IPS DF 4.7 (cell line): ENCODE measurements around the gene CILP2.

Source experiments
- DNase-seq: peaks from one replicate; pipeline ENCODE4 v3.0.0-alpha.2; 2013; ENCODE audit warnings: low spot score; ENCODE audit errors: extremely low read depth

CILP2 gene

GRCh38 chr19:19505669-19506326, 32.3 kb upstream of the CILP2 start:
- DNase-seq: no peak

GRCh38 chr19:19506592-19506991, 31.5 kb upstream of the CILP2 start:
- no peak for DNase-seq

GRCh38 chr19:19507354-19507753, 30.7 kb upstream of the CILP2 start:
- DNase-seq: no peak

DNA sequence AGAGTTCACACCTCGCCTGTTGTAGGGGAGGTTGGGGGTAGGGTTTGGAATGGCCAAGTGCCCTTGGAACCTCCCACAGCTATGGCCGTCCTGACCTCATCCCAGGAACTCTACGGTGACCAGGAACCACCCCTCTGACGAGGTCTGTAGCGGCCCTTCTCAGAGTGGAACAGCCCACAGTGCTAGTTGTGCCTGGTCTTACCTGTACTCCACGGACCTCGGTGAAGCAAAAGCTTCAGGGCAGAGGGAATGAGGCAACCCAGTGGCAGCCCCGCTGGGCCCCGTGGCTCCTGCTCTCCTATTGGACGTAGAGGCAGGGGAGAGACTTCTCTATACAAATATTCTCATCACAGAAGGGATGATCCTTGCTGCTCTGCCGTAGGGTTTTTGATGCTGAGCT, 29.8 kb upstream of the CILP2 start:
- DNase-seq: no peak

DNA sequence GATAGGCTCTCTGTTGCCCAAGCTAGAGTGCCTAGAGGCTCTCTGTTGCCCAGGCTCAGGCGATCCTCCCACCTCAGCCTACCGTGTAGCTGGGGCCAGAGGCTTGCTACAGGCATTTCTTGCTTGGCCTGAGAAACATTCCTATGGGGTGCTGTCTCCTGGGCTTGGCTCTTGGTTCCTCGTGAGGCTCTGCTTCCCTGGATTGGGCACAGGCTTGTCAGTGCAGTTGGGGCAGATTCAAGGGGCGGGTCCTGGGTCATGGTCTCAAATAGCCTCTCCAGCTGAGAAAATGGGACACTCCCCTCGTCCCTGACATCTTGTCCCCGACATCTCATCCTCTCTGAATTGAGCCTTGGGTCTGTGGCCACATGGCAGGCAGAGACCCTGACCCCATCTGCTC, 27.6 kb upstream of the CILP2 start:
- DNase-seq: no peak

DNA sequence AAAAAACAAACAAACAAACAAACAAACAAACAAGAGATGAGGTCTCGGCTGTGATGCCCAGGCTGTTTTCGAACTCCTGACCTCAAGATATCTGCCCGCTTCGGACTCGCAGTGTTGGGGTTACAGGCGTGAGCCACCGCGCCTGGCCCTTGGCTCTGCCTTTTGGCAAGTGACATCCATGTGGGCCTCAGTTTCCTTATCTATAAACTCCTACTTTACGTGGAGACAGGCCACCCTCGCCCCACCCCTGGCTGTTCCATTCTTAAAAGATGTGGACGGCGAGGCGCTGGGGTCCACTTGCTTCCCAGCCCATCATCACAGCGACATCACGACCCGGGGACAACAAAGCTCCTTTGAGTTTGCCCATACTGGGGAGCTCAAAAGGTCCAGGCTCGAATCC, 24.4 kb upstream of the CILP2 start:
- no peak for DNase-seq

- DNase-seq: no peak
These were observed 23.8 kb upstream of the CILP2 start for GRCh38 chr19:19514215-19514657.

DNA sequence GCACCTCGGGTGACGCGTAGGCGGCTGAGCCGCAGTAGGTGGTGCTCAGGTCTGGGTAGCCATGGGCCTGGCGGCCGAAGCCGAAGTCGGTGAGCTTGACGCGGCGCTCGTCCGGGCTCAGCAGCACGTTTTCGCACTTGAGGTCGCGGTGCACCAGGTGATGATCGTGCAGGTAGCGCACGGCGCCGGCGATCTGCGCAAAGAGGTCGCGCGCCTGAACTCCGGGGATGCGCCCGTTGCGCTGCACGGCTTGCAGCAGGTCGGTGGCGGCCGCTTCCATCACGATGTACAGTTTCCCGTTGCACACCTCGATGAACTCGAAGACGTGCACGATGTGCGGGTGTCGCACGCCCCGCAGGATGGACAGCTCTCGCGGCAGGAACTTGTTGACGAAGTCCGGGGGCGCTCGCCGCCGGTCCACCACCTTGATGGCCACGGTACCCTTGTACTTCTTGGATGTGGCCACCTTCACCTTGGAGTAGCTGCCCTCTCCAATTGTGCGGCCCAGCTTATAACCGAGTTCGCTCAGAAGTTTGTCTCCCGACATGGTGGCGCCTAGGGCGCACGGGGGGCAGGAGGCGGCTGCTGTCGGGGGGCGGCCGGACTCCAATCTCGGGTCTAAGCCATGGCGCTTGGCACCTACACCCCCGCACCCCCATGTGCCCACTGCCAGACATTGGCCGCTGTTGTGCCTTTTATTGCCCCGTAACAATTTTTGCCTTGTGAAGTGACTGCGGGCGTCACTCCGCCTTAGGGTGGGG, 23.0 kb upstream of the CILP2 start, which contains the start of gene TSSK6:
TSSK6 (minus strand) TSS at position 668 of the 761 bp plus-strand sequence; CDS start at position 547, 121 bp downstream.
- no peak for DNase-seq

GRCh38 chr19:19515642-19516519, 22.2 kb upstream of the CILP2 start, which contains the start of gene NDUFA13:
Gene NDUFA13, plus strand, starts transcription at chr19:19516225. Its CDS starts 14 bp downstream, at chr19:19516239.
- peak; percentile 85 for DNase-seq

- no peak for DNase-seq
These were observed 20.8 kb upstream of the CILP2 start for GRCh38 chr19:19517235-19517619.

DNA sequence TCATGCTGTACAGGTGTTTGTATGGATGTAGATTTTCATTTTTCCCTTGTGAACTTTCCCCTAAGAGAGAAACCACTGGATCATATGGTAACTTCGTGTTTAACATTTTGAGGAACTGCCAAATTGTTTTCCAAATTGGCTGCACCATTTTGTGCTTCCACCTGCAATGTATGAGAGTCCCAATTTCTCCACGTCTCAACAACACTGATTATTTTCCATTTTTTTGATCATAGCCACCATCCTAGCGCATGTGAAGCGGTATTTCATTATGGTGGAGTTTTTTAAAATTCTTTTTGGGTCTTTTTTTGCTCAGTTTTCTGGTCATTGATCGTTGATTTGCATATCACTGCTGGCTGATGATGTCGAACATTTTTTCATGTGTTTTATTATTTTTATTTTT, 17.1 kb upstream of the CILP2 start:
- DNase-seq: no peak

DNA sequence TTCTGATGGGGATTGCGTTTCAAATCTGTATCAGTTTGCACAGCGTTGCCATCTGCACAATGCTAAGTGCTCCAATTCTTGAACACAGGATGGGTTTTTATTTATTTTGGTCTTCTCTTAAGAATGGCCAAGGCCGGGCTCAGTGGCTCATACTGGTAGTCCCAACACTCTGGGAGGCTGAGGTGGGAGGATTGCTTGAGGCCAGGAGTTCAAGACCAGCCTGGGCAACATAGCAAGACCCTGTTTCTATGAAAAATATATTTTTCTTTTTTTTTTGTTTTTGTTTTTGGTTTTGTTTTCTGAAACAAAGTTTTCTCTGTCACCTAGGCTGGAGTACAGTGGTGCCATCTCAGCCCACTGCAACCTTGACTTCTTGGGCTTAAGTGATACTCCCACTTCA, 14.9 kb upstream of the CILP2 start:
- DNase-seq: no peak

DNA sequence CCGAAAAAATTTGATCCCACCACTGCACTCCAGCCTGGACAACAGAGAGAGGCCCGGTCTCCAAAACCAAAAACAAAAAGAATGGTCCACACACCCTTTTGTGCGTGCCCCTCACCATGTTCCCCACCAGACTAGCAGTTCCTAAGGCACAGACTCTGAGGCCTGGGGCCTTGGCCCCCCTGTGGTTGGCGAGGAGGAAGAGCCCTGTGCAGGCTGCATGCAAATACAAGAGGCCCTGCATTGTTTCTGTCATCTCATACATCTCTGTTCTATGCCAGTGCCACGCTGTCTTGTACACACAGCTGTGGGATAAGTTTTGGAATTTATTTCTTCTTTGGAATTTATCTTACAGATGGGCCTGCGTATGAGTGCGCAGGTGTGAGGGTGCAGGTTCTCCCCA, 14.0 kb upstream of the CILP2 start:
- DNase-seq: no peak

DNA sequence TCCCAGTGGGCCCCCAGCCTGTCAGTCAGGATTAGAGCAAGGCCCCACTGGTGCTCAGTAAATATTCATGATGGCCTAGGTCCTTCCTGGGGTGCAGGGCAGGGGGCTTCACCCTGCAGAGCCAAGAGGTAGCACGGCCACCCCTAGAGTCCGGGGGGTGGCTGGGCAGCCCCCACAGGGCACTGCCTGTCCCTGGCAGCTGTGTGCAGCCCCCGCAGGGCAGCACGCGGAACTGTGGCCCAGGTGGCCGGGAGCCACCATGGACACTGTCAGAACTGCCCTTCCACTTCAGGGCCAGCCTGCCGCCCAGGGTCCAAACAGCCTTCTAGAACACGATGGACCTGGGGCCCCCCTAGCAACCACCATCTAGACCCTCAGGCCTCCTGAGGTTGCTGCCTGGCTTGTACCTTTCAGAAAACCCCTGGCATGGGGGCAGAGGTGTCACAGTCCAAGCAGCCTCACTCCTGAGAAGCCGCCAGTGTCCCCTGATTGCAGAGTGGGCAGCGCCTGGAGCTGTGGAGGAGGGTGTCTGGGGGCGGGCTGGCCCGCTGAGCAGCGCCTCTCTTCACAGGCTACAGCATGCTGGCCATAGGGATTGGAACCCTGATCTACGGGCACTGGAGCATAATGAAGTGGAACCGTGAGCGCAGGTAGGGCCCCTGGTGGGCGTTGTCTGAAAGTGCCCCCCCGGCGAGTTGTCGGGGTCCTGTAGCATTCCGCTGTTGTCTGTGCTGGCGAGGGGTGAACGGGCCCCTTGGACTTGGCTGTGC, 12.3 kb upstream of the CILP2 start:
- DNase-seq: no peak

- DNase-seq: no peak
These were observed 11.3 kb upstream of the CILP2 start for GRCh38 chr19:19526581-19527370.

DNA sequence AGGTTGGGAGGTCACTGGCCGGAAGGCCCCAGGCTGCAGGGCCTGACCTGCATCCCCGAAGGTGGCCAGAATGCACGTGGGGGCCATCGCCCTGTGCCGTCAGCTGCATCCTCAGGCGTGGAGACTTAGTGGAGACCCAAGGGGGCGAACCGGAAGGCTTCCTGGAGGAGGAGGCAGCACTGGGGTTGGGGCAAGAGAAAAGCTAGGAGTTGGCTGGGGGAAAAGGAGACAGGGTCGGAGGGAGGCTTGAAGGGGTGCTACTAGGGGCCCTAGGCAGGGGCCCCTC, 10.8 kb upstream of the CILP2 start:
- no peak for DNase-seq

DNA sequence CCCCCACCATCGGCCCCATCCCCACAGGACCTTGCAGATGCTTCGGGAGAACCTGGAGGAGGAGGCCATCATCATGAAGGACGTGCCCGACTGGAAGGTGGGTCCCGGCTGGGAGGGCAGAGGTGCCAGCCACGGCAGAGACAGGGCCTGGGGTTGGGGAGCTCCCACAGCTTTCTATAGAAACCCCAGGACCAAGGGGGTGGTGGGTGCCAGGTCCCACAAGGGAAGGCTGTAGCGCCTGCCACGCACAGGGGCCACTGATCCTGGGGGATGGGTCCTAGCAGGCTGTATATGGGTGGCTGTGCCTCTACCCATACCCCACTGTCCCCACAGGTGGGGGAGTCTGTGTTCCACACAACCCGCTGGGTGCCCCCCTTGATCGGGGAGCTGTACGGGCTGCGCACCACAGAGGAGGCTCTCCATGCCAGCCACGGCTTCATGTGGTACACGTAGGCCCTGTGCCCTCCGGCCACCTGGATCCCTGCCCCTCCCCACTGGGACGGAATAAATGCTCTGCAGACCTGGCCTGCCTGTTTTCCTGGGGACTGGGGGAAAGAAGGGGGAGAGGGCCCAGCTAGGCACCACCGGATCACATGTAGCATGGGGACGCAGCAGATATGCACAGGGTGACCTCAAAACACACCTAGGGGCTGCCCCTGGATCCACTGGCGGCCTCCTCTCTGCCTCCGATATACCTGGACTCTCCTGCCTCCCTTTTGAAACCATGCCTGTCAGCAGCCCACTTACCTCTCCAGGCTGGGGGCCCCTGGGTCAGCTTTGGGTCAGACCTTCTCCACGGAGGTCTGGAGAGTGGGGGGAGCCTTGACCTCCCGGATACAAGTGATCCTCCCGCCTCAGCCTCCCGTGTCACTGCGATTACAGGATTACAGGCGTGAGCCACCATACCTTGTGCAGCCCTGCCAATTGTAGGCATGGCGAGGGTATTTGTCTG, 10.1 kb upstream of the CILP2 start:
- DNase-seq: no peak

DNA sequence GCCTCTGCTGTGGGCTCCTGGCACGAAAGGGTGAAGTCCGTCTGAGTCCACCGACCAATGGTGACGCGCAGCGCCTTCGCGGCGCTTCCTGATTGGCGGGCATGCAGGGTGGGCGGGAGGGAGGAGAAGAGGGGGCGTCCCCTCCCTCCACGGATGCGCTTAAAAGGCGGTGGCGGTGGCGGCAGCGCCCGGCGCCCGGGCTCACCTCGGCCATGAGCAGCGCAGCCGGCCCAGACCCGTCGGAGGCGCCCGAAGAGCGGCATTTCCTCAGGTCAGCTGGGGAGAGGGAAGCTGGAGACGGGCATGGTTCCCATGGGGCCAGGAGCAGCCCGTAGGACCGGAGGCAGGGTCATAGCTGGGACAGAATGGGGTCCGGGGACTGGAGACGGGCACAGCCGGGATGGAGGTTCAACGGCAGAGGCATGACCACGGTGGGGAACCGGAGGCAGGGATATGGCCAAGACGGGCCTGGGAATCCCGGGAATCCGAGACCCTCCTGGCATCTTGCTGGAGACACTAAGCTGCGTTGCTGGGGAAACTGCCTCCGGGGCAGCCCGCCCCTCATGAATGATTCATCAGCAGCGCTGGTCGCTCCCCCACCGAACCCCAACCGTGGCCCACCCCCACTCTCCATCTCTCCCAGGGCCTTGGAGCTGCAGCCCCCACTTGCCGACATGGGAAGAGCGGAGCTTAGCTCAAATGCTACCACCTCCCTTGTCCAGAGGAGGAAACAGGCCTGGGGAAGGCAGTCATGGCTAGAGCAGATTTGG, 9.2 kb upstream of the CILP2 start, which contains the start of gene YJEFN3:
YJEFN3 (plus strand) TSS at position 191 of the 770 bp plus-strand sequence; CDS start at position 213, 22 bp downstream.
- no peak for DNase-seq
